ENCODE data around the gene LRRC8A.
"Not testable (repeated sequence)": the region's sequence is repeated elsewhere in the genome, so short reads cannot be mapped to it uniquely, and the experiment has no call there.

Gene LRRC8A
- total RNA-seq = 19.1 to 153 (median 79.8) reads per million in 17 experiments

- DNase-seq = peak; percentile 98 to 99 (median 98)
Measured at GRCh38 chr9:128881884-128882676, at the start of gene LRRC8A, which contains the start of gene KYAT1. TSS of gene LRRC8A (plus strand) at chr9:128882133. CDS start at chr9:128907165, 25,032 bp downstream. TSS of gene KYAT1 (minus strand) at chr9:128881950. CDS start at chr9:128845405, 36,545 bp downstream.

GRCh38 chr9:128833696-128834095, 48.2 kb upstream of the LRRC8A start:
- DNase-seq = no peak

DNA sequence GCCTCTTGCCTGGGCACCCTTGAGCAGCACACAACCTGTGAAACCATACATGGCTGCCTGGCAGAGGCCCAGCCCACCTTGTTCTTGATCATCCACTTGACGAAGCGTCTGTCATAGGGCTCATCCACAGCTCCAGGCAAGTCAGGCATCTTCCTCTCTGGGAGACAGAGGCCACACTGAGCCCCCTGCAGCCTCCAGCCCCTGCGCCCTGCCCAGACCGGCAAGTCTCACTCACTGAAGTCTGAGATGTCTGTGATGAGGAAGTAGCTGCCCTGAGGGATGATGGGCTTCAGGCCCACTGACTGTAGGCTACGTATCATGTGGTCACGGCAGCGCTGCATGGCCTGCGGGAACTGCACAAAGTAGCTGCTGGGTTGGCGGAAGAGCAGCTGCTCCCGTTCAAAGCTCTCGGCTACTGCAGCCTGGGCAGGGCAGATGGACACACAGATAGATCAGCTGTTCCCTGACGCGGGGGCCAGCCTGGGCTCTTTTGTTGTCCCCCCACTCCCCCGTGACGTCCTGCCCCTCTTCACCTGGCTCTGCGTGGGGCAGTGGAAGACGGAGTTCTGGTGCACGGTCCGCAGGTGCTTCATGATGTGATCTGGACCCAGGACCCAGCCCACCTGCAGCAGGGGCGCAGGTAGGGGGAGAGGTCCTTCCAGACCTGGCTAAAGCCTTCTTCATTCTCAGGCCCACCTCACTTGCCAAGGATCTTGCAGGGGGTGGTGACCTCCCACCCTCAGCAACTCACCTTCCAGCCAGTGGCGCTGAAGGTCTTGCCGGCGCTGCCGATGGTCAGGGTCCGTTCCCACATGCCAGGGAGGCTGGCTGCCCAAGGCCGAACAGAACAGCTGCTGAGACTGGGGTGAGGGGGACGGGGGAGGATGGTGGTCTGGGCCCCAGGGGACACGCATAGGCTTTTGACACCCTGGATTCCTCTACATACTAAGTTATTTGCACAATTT, 46.4 kb upstream of the LRRC8A start:
- DNase-seq = no peak

DNA sequence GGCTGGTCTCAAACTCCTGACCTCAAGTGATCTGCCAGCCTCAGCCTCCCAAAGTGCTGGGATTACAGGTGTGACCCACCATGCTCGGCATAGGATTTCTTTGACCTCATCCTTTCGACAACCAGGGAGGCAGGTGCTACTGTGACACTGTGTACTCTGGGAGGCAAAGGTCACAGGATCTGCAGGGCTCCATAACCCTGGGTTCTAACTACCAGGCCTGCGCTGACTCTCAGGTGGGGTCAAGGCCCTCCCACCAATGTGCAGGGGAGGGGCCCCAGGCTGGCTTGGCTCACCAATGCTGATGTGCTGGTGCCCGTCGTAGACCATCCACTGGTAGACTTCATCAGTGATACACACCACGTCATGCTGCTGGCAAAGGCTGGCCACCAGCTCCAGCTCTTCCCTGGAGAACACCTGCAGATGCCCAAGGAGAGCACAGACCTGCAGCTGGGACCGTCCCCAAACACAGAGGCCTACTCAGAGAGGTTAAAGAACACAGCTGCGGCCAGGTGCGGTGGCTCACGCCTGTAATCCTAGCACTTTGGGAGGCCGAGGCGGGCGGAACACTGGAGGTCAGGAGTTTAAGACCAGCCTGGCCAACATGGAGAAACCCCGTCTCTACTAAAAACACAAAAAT, 45.3 kb upstream of the LRRC8A start:
- no peak for DNase-seq

DNA sequence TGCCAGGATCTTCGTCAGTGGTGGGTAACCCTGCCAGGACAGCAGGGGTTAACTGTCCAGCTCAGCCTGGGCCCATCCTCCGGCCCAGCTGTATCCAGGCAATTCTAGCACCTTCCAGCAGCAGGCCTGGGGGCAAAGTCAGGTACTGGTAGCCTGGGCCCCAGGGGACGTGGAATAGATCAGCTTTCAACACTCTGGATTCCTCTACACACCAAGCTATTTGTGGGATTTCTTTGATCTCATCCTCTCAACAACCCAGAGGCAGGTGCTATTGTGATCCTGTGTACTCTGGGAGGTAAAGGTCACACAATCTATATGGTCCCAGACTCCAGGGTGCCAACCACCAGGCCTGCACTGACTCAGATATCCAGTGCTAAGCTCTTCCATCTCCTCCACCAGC, 43.6 kb upstream of the LRRC8A start:
- DNase-seq = no peak

GRCh38 chr9:128840524-128840923, 41.4 kb upstream of the LRRC8A start:
- no peak for DNase-seq

GRCh38 chr9:128841694-128842492, 40.0 kb upstream of the LRRC8A start:
- peak; percentile 19 to 69 (median 52) for DNase-seq

- not testable (repeated sequence) for DNase-seq
Measured at GRCh38 chr9:128843171-128843570, 38.8 kb upstream of the LRRC8A start.

DNA sequence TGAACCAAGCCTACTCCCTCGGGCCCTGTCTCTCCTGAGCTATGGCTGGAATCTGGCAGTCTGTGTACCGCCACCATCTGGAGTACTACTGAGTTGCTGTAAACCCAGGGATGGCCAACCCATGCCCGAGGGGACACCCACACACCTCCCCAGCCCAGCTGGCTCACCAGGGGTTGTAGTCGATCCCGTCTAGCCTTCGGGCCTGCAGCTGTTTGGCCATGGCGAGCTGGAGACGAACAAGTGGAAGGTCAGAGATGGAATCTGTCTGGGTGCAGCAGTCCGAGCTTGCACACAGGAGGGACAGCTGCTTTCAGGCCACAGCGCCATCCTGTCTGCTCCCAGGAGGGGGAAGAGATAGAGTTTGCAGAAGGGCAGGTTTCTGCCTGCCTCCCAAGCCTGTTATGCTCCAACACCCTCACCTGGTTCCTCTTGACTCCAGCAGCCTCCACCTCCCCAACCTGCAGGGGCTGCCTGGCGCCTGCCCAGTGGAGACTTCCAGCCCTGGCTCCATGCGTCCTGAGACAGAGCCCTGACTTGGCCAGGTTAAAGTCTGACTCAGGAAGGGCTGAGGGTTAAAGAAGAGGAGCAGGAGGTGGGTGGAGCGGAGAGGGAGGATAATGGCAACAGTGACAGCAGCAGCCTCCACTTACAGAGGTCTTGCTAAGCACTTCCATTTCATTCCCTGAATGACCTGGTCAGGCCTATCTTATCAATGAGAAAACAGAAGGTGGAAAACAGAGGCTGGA, 36.6 kb upstream of the LRRC8A start:
- DNase-seq = no peak

DNA sequence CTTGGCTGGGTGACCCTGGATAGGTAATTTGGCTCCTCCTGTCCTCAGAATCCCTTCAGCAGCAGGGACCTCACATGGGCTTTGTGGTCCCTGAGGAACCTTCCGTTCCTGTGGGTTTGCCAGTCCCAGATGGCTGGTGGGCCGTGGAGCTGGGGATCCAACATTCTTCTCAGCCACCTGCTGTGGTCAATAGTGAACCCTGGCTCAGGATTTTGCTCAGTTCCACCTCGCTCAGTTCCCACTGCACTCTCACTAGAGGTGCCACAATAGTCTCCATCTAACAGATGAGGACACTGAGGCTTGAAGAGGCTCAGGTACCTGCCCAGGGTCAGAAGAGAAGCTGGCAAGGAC, 35.3 kb upstream of the LRRC8A start:
- no peak for DNase-seq

GRCh38 chr9:128847803-128848202, 34.1 kb upstream of the LRRC8A start:
- DNase-seq = no peak

DNA sequence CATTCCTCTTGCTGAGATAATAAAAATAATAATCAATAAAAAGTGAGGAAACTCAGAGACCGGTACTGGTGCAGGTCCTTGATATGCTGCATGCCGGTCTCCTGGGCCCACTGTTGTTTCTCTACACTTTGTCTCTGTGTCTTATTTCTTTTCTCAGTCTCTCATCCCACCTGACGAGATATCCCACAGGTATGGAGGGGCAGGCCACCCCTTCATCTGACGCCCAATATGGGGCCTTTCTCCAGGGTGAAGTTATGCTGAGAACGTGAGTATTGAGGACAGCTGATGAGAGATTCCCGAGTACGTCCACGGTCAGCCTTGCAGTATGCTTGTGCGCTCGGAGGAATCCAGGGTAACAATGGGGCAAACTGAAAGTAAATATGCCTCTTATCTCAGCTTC, 30.9 kb upstream of the LRRC8A start:
- not testable (repeated sequence) for DNase-seq

- DNase-seq = peak; percentile 65 to 74 (median 67)
Measured at GRCh38 chr9:128851779-128852600, 29.9 kb upstream of the LRRC8A start.

- DNase-seq = not testable (repeated sequence)
Measured at GRCh38 chr9:128852646-128853045, 29.3 kb upstream of the LRRC8A start.

- DNase-seq = not testable (repeated sequence)
Measured at GRCh38 chr9:128854454-128854853, 27.5 kb upstream of the LRRC8A start.

GRCh38 chr9:128858476-128858875, 23.5 kb upstream of the LRRC8A start:
- not testable (repeated sequence) for DNase-seq

DNA sequence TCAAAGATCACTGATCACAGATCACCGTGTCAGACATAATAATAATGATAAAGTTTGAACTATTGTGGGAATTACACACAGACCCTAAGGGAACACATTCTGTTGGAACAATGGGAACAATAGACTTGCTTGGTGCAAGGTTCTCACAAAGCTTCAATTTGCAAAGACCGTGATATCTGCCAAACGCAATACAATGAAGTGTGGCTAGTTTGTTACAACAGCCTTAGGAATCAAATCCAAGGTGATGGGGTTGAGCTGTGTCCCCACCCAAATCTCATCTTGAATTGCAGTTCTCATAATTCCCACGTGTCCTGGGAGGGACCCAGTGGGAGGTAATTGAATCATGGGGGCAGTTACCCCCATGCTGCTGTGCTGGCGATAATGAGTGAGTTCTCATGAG, 21.0 kb upstream of the LRRC8A start:
- DNase-seq = no peak

- DNase-seq = no peak
Measured at GRCh38 chr9:128861501-128861900, 20.4 kb upstream of the LRRC8A start.

- DNase-seq = no peak
Measured at GRCh38 chr9:128862401-128862851, 19.5 kb upstream of the LRRC8A start.

DNA sequence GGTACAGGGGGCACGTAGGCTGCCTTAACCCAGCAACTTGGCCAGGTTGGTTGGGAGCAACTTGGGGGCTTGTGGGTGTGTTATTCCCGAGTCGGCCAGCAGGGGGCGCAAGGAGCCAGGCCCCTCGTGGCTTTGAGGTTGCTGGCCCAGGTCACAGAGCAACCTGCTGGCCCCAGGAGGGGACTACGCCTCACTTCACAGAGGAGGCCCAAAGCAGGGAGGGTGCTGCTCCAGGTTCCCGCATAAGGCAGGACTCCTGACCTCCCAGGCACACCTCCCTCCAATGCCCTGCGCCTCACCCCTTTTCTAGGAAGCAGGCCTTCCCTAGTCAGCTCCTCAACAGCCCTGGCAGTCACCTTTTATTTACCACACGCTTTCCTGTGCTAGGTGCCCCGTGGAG, 18.3 kb upstream of the LRRC8A start:
- peak; percentile 72 to 88 (median 80) for DNase-seq
